HepG2 (cell line): Measurements from ENCODE around the gene PLK5. TPM values are rescaled to one million over a fixed set of nuclear protein-coding genes. Genes with fewer than 3 reads are reported as not detected.

Experiments
- ATAC-seq: fragments of 200-7000 bp; cut with Tn5 transposase; 3 replicates; pipeline ENCODE4 v1.9.1; 2020; ENCODE audit warnings: mild to moderate bottlenecking, moderate library complexity
- BruUV-seq: library from RNA; stranded (reverse); fragments of 400-500 nt; replicated peaks from 2 replicates; lab custom pipeline; 2021; lab: Mats Ljungman, UMichigan
- CTCF ChIA-PET: fragments of 300-600 bp; formaldehyde crosslinking; extraction: SDS; loops from one replicate; lab custom pipeline; 2021; ENCODE audit warnings: low total read pairs, inconsistent platforms, low intra/inter-chr PET ratio; lab: Yijun Ruan, JAX
- POLR2A ChIA-PET: fragments of 350-600 bp; sonication (Branson Sonifier 250); formaldehyde crosslinking; loops from one replicate; lab custom pipeline; 2020; ENCODE audit warnings: antibody characterized with exemption, inconsistent platforms; lab: Yijun Ruan, JAX
- DNase-seq: peaks from one replicate; pipeline ENCODE4 v3.0.0-alpha.2; 2015; ENCODE audit warnings: low spot score
- FAIRE-seq: peaks from 3 replicates; lab custom pipeline; 2011; peaks lifted over from hg19 to GRCh38; lab: Jason Lieb, UNC
- H2AFZ ChIP-seq: one replicate; pipeline ENCODE4 v1.6.1; 2011; ENCODE audit warnings: low read length, inconsistent platforms
- H3K27ac ChIP-seq: fragments of 300-600 bp; 3 replicates; pipeline ENCODE4 v1.8.0; 2011; ENCODE audit warnings: mixed run types, mild to moderate bottlenecking, mixed read lengths, low read length, inconsistent platforms; ENCODE audit not compliant: insufficient read depth; ENCODE audit errors: extremely low read length
- H3K27me3 ChIP-seq, 2 experiments: fragments of 200-600 bp in 1 of 2; 2 replicates in 1 of 2; 3 replicates in 1 of 2; pipeline versions ENCODE4 v1.6.0 to v1.8.0; 2011; ENCODE audit warnings: low read length in 2 of 2, mild to moderate bottlenecking in 2 of 2, moderate library complexity in 2 of 2, inconsistent platforms in 1 of 2; ENCODE audit not compliant: insufficient read depth in 2 of 2, control insufficient read depth in 1 of 2
- H3K36me3 ChIP-seq, 2 experiments: fragments of 200-600 bp in 1 of 2; replicated peaks in 1 of 2; 2 replicates in 1 of 2; 3 replicates in 1 of 2; pipeline versions ENCODE4 v1.5.1 to v1.8.0; 2011; ENCODE audit warnings: low read length in 2 of 2, inconsistent platforms in 1 of 2; ENCODE audit not compliant: insufficient read depth in 2 of 2, control insufficient read depth in 1 of 2
- H3K4me1 ChIP-seq: 2 replicates; pipeline ENCODE4 v1.5.1; 2012; ENCODE audit warnings: low read length, inconsistent platforms; ENCODE audit not compliant: insufficient read depth
- H3K4me2 ChIP-seq: 2 replicates; pipeline ENCODE4 v1.6.0; 2011; ENCODE audit warnings: low read depth, low read length, inconsistent platforms
- H3K4me3 ChIP-seq, 3 experiments: fragments of 200-600 bp in 1 of 3; sonication (generic), shearing (Covaris generic) in 1 of 3; replicated peaks in 1 of 3; 2 replicates each; pipeline ENCODE4 v1.5.1; 2011 to 2016; ENCODE audit warnings: low read length in 3 of 3, inconsistent platforms in 2 of 3, low read depth in 2 of 3, mild to moderate bottlenecking in 2 of 3, control low read depth in 1 of 3, mixed read lengths in 1 of 3; ENCODE audit not compliant: insufficient read depth in 1 of 3
- H3K79me2 ChIP-seq: one replicate; pipeline ENCODE4 v1.6.1; 2011; ENCODE audit warnings: low read length, inconsistent platforms; ENCODE audit not compliant: insufficient read depth
- H3K9ac ChIP-seq: 2 replicates; pipeline ENCODE4 v1.6.0; 2011; ENCODE audit warnings: mild to moderate bottlenecking, low read depth, low read length, inconsistent platforms; ENCODE audit not compliant: insufficient read depth
- H3K9me3 ChIP-seq: 2 replicates; pipeline ENCODE4 v1.5.1; 2012; ENCODE audit warnings: mild to moderate bottlenecking, low read length
- H4K20me1 ChIP-seq: 2 replicates; pipeline ENCODE4 v1.6.0; 2011; ENCODE audit warnings: inconsistent platforms, mild to moderate bottlenecking, low read length, moderate library complexity; ENCODE audit not compliant: insufficient read depth
- MBD4 ChIP-seq: IDR thresholded peaks from 2 replicates; pipeline ENCODE4 v1.6.1; 2012; ENCODE audit warnings: low read length, inconsistent platforms, borderline replicate concordance
- SRF ChIP-seq: IDR thresholded peaks from 2 replicates; pipeline ENCODE4 v1.6.1; 2011; ENCODE audit warnings: mild to moderate bottlenecking, low read depth, low read length, moderate library complexity
- ZFP1 ChIP-seq: IDR thresholded peaks from 2 replicates; pipeline ENCODE4 v1.6.1; 2016
- ZMYM3 ChIP-seq: sonication (generic); formaldehyde crosslinking; IDR thresholded peaks from 2 replicates; pipeline ENCODE4 v1.5.1; 2020; ENCODE audit warnings: mild to moderate bottlenecking, missing genetic modification reagents
- ZNF839 ChIP-seq: sonication (generic); formaldehyde crosslinking; IDR thresholded peaks from 2 replicates; pipeline ENCODE4 v1.4.0; 2020; ENCODE audit warnings: missing genetic modification reagents, mild to moderate bottlenecking, borderline replicate concordance
- ZNF878 ChIP-seq: sonication (generic); formaldehyde crosslinking; IDR thresholded peaks from 2 replicates; pipeline ENCODE4 v1.8.1; 2023; ENCODE audit warnings: mild to moderate bottlenecking, missing genetic modification reagents, moderate library complexity
- ZSCAN29 ChIP-seq: sonication (generic); formaldehyde crosslinking; conservative IDR thresholded peaks from 2 replicates; pipeline ENCODE4 v1.4.0; 2020; ENCODE audit warnings: mild to moderate bottlenecking, missing genetic modification reagents
- WGBS: methylation state at CpG from one replicate; pipeline ENCODE4 v1.1.6; 2017; ENCODE audit warnings: low lambda C conversion rate; 5-methylcytosine and 5-hydroxymethylcytosine counted together
- in situ Hi-C: cut with HindIII; loops from 2 replicates; pipeline ENCODE4 v1.10.0; 2017; ENCODE audit warnings: low pct_unique_long_range_greater_than_20kb; ENCODE audit not compliant: extremely low pct_ligation_motif_present
- intact Hi-C: fragments of 100-400 bp; cut with micrococcal nuclease; formaldehyde crosslinking; loops from one replicate; pipeline ENCODE4 v1.10.0; 2022; ENCODE audit not compliant: unreplicated experiment
- polyA plus RNA-seq, 8 experiments: library from polyadenylated mRNA; depleted of rRNA in 3 of 8; stranded (reverse) in 7 of 8; unstranded in 1 of 8; fragments of >200 nt; fragmentation: Illumina TruSeq in 4 of 8; extraction: Trizol in 4 of 8; gene quantifications; 2 replicates each; pipeline versions ENCODE4 v1.2.1 to v1.2.3, GENCODE V29; 2011 to 2016; ENCODE audit warnings: low read depth in 4 of 8, missing spikeins in 1 of 8, mixed read lengths in 1 of 8; ENCODE audit not compliant: insufficient read depth in 1 of 8
- total RNA-seq, 5 experiments: library from RNA; depleted of rRNA; stranded (reverse); fragments of >200 nt; fragmentation: Illumina TruSeq; extraction: Trizol; gene quantifications; 2 replicates each; pipeline ENCODE4 v1.2.3, GENCODE V29; 2016; ENCODE audit warnings: low read depth in 1 of 5
- TF ChIP-seq, protein P1 (sequence below): sonication (generic); formaldehyde crosslinking; IDR thresholded peaks from 2 replicates; pipeline ENCODE4 v1.8.0; 2022; ENCODE audit warnings: mild to moderate bottlenecking, missing genetic modification reagents
- TF ChIP-seq, protein P2 (sequence below): sonication (generic); formaldehyde crosslinking; IDR thresholded peaks from 2 replicates; pipeline ENCODE4 v1.4.0; 2020; ENCODE audit warnings: missing genetic modification reagents

Gene PLK5
- total and polyA plus RNA-seq, 2 of the 13 experiments (the other 11 are each of a cell fraction or from before 2014, with no cell fraction given), result not detected

DNA sequence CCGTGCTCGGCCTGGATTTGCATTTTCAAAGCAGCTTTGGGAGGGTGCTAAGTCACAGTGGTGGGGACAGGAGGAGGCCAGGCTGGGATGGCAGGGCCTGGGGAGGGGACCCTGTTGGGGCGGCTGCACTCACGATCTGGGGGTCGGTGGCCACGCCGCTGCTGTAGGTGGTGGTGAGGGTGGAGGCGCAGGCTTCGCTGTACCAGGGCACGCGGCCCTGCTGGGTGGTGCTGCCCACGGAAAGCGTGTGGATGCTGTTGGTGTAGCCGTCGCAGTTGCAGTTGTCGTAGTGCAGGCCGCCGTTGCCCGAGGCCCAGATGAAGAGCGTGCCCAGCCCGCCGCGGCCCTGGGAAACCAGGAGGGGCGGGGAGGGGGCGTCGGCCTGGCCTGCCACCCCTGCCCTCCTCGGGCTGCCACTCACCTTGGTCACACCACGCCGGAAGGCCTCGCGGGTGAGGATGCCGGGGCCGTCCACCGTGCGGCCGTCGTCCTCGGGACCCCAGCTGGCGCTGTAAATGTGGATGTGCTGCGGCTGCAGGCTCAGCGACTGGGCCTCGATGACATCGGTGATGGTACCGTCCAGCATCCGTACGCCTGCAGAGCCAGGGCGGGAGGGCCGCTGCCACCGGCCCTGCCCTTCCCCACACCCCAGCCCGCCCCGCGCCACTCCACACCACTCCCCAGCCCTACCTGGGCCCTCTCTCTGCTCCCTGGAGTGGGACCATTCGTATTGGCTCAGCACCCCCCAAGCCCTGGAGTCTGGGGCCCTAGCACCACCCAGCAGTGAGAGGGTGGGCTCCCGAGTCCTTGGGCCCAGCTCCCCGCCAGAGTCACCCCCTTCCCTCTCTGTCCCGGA lies 36.9 kb upstream of the PLK5 start:
- Histone ChIP-seq H3K27ac (no peak overlapping the region), H3K4me1 (peaks cover 22% of the 10 kb centered on the region), H3K79me2 (peaks cover 5% of the 10 kb centered on the region), H2AFZ (no peak overlapping the region), H3K9me3 (no peaks in the 10 kb centered on the region), H3K4me2 (no peak overlapping the region), H3K9ac (no peak overlapping the region), H3K4me3 (no peak overlapping the region), H3K36me3 (no peaks in the 10 kb centered on the region), H3K27me3 (no peaks in the 10 kb centered on the region), H4K20me1 (no peaks in the 10 kb centered on the region)
- DNase-seq, result no peak
- no peak for FAIRE-seq
- POLR2A ChIA-PET, result no interaction called here
- 89% methylated on average over 32 of the region's 56 CpGs for WGBS
- in situ Hi-C loops (no loop called here), intact Hi-C loops (no loop called here)
- no peak for ATAC-seq
- CTCF ChIA-PET, result no interaction called here
- TF ChIP-seq ZNF839 (CRISPR knock-in tag), result no peak
- no peak for TF ChIP-seq ZMYM3
- TF ChIP-seq ZSCAN29 (CRISPR knock-in tag), result no peak
- no peak for TF ChIP-seq SRF
- TF ChIP-seq ZFP1 (CRISPR knock-in tag), result no peak
- TF ChIP-seq MBD4, result no peak
- no TSS peak for BruUV-seq

DNA sequence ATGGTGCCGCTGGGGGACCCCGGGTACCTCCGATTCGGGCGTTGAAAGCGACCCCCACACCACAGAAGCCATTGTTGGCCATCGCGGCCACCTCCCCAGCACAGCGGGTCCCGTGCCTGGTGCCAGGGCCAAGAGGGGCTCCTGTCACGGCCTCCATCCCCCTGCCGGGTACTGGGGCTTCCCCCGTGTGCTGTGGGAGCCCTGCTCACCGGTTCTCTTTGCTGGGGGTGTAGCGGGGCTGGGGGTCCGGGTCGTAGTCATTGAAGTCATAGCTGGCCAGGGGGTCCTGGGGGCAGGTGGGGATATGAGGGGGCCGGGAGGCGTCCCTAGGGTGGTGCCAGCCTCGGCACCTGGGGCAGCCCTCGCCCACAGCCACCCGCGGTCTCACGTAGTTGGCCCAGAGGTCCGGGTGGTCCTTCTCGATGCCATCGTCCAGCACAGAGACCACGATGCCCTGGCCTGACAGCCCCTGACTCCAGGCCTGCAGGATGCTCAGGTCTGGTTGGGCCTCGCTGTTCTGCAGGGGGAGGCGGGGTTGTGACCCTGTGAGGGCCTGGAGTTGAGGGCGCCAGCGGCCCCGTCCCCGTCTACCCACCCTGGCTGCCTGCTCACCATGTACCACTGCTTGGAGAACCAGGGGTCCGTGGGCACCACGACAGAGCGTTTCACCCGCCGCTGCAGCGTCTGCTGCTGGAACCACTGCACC lies 36.1 kb upstream of the PLK5 start:
- no peak overlapping the region for H3K27ac ChIP-seq
- no peak overlapping the region for H3K9ac ChIP-seq
- no peaks in the 10 kb centered on the region for H3K9me3 ChIP-seq
- H3K79me2 ChIP-seq, result peaks cover 6% of the 10 kb centered on the region
- WGBS, result 77% methylated on average over 23 of the region's 40 CpGs
- no peak overlapping the region for H3K4me3 ChIP-seq
- DNase-seq (no peak), ATAC-seq (no peak), FAIRE-seq (no peak)
- H3K4me1 ChIP-seq, result peaks cover 26% of the 10 kb centered on the region
- ChIA-PET POLR2A (interaction anchor here (0.5 kb wide), 1 partner anchor 303 kb away, joined by 4 read pairs; no protein-coding TSS in a partner anchor), CTCF (no interaction called here)
- H4K20me1 ChIP-seq, result no peaks in the 10 kb centered on the region
- BruUV-seq, result no TSS peak
- no peak overlapping the region for H2AFZ ChIP-seq
- intact Hi-C loops, result no loop called here
- H3K27me3 ChIP-seq, result no peaks in the 10 kb centered on the region
- no peaks in the 10 kb centered on the region for H3K36me3 ChIP-seq
- in situ Hi-C loops, result no loop called here
- no peak overlapping the region for H3K4me2 ChIP-seq
- TF ChIP-seq, protein P1, sequence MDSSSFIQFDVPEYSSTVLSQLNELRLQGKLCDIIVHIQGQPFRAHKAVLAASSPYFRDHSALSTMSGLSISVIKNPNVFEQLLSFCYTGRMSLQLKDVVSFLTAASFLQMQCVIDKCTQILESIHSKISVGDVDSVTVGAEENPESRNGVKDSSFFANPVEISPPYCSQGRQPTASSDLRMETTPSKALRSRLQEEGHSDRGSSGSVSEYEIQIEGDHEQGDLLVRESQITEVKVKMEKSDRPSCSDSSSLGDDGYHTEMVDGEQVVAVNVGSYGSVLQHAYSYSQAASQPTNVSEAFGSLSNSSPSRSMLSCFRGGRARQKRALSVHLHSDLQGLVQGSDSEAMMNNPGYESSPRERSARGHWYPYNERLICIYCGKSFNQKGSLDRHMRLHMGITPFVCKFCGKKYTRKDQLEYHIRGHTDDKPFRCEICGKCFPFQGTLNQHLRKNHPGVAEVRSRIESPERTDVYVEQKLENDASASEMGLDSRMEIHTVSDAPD (CRISPR knock-in tag), result no peak
- TF ChIP-seq ZNF878 (CRISPR knock-in tag), result no peak
- TF ChIP-seq, protein P2, sequence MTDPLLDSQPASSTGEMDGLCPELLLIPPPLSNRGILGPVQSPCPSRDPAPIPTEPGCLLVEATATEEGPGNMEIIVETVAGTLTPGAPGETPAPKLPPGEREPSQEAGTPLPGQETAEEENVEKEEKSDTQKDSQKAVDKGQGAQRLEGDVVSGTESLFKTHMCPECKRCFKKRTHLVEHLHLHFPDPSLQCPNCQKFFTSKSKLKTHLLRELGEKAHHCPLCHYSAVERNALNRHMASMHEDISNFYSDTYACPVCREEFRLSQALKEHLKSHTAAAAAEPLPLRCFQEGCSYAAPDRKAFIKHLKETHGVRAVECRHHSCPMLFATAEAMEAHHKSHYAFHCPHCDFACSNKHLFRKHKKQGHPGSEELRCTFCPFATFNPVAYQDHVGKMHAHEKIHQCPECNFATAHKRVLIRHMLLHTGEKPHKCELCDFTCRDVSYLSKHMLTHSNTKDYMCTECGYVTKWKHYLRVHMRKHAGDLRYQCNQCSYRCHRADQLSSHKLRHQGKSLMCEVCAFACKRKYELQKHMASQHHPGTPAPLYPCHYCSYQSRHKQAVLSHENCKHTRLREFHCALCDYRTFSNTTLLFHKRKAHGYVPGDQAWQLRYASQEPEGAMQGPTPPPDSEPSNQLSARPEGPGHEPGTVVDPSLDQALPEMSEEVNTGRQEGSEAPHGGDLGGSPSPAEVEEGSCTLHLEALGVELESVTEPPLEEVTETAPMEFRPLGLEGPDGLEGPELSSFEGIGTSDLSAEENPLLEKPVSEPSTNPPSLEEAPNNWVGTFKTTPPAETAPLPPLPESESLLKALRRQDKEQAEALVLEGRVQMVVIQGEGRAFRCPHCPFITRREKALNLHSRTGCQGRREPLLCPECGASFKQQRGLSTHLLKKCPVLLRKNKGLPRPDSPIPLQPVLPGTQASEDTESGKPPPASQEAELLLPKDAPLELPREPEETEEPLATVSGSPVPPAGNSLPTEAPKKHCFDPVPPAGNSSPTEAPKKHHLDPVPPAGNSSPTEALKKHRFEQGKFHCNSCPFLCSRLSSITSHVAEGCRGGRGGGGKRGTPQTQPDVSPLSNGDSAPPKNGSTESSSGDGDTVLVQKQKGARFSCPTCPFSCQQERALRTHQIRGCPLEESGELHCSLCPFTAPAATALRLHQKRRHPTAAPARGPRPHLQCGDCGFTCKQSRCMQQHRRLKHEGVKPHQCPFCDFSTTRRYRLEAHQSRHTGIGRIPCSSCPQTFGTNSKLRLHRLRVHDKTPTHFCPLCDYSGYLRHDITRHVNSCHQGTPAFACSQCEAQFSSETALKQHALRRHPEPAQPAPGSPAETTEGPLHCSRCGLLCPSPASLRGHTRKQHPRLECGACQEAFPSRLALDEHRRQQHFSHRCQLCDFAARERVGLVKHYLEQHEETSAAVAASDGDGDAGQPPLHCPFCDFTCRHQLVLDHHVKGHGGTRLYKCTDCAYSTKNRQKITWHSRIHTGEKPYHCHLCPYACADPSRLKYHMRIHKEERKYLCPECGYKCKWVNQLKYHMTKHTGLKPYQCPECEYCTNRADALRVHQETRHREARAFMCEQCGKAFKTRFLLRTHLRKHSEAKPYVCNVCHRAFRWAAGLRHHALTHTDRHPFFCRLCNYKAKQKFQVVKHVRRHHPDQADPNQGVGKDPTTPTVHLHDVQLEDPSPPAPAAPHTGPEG, result no peak
